GM18951 (cell line): ENCODE measurements around the gene CBX3.

Source experiments
- POLR2A ChIP-seq: IDR thresholded peaks from 4 replicates; pipeline ENCODE4 v1.6.1; 2011; ENCODE audit warnings: mild to moderate bottlenecking; ENCODE audit not compliant: insufficient read length, insufficient read depth; ENCODE audit errors: extremely low read depth
- in situ Hi-C: fragments of 300-500 bp; cut with MboI; formaldehyde crosslinking; loops from one replicate; pipeline ENCODE4 v1.12.0; 2022; ENCODE audit warnings: low sequenced_read_pairs, mixed read lengths, inconsistent platforms; ENCODE audit not compliant: unreplicated experiment

CBX3 gene

GRCh38 chr7:26195867-26196657 is 5.5 kb upstream of the CBX3 start:
- in situ Hi-C loops = loop anchor here (10.0 kb wide), 2 partner anchors 169 to 301 kb away; no protein-coding TSS in a partner anchor
- TF ChIP-seq POLR2A = no peak

- no peak for TF ChIP-seq POLR2A
- in situ Hi-C loops = loop anchor here (10.0 kb wide), 2 partner anchors 167 to 303 kb away; no protein-coding TSS in a partner anchor
These were observed 4.1 kb upstream of the CBX3 start for GRCh38 chr7:26197153-26198115.

GRCh38 chr7:26198133-26198780 is 3.3 kb upstream of the CBX3 start:
- in situ Hi-C loops = loop anchor here (10.0 kb wide), 2 partner anchors 167 to 303 kb away; no protein-coding TSS in a partner anchor
- TF ChIP-seq POLR2A = no peak

- TF ChIP-seq POLR2A = no peak
- in situ Hi-C loops = loop anchor here (10.0 kb wide), 2 partner anchors 166 to 304 kb away; no protein-coding TSS in a partner anchor
These were observed 2.8 kb upstream of the CBX3 start for GRCh38 chr7:26198781-26199169.

GRCh38 chr7:26199301-26200037 is 2.1 kb upstream of the CBX3 start:
- in situ Hi-C loops = loop anchor here (10.0 kb wide), 2 partner anchors 165 to 305 kb away; no protein-coding TSS in a partner anchor
- TF ChIP-seq POLR2A = no peak

- in situ Hi-C loops = no loop called here
- no peak for TF ChIP-seq POLR2A
These were observed 1.5 kb upstream of the CBX3 start for GRCh38 chr7:26200038-26200443.

GRCh38 chr7:26200444-26201246 is 900 bp upstream of the CBX3 start, which contains the start of gene HNRNPA2B1:
Gene HNRNPA2B1, minus strand, starts transcription at chr7:26200746. Its CDS starts 169 bp downstream, at chr7:26200577.
- in situ Hi-C loops = no loop called here
- peak; percentile 100 for TF ChIP-seq POLR2A

- TF ChIP-seq POLR2A = no peak
- in situ Hi-C loops = no loop called here
These were observed 760 bp downstream of the CBX3 start for GRCh38 chr7:26202019-26202990.

- TF ChIP-seq POLR2A = no peak
- in situ Hi-C loops = no loop called here
These were observed 1.5 kb downstream of the CBX3 start for GRCh38 chr7:26203016-26203415.

- TF ChIP-seq POLR2A = no peak
- in situ Hi-C loops = no loop called here
These were observed 6.5 kb downstream of the CBX3 start for GRCh38 chr7:26208040-26208439.
